ENCODE results near the gene ANKRD27.

The ANKRD27 gene

GRCh38 chr19:32550666-32551065, 124.3 kb downstream of the ANKRD27 start:
- no peak for DNase-seq (ENCODE audit: low read depth)
- no peak overlapping the region for H3K4me3 ChIP-seq (ENCODE audit: low read depth, low read length)
- TF ChIP-seq CTCF (IDR thresholded peaks at IDR 0.05; ENCODE audit: low read depth, low read length, missing control alignments), result no peak
